GM21528 (cell line): ENCODE data around the gene STAT1.
"Not testable (repeated sequence)": the region's sequence is repeated elsewhere in the genome, so short reads cannot be mapped to it uniquely, and the experiment has no call there.

Experiments used
- ATAC-seq: cut with Tn5 transposase; IDR thresholded peaks from one replicate; pipeline ENCODE4 v1.9.1; 2021; ENCODE audit warnings: mild to moderate bottlenecking, moderate library complexity; ENCODE audit not compliant: unreplicated experiment, low FRiP score

STAT1 gene

GRCh38 chr2:190965580-190966222, 48.3 kb downstream of the STAT1 start:
- no peak for ATAC-seq

- no peak for ATAC-seq
These were observed 49.7 kb downstream of the STAT1 start for GRCh38 chr2:190964170-190964795.

GRCh38 chr2:190963088-190963487, 50.9 kb downstream of the STAT1 start:
- no peak for ATAC-seq

GRCh38 chr2:190961918-190962487, 52.0 kb downstream of the STAT1 start:
- no peak for ATAC-seq

- ATAC-seq, result not testable (repeated sequence)
These were observed 52.9 kb downstream of the STAT1 start for GRCh38 chr2:190961117-190961516.

GRCh38 chr2:190959911-190960788, 53.8 kb downstream of the STAT1 start:
- ATAC-seq, result no peak

GRCh38 chr2:190953257-190953656, 60.7 kb downstream of the STAT1 start:
- ATAC-seq, result no peak

- no peak for ATAC-seq
These were observed 63.4 kb downstream of the STAT1 start for GRCh38 chr2:190950566-190950991.

- ATAC-seq, result no peak
These were observed 65.3 kb downstream of the STAT1 start for GRCh38 chr2:190948671-190949070.

GRCh38 chr2:190947711-190948251, 66.2 kb downstream of the STAT1 start:
- ATAC-seq, result peak; percentile 58

GRCh38 chr2:190947141-190947540, 66.8 kb downstream of the STAT1 start:
- no peak for ATAC-seq

GRCh38 chr2:190943706-190944105, 70.3 kb downstream of the STAT1 start:
- no peak for ATAC-seq

GRCh38 chr2:190942697-190943096, 71.3 kb downstream of the STAT1 start:
- no peak for ATAC-seq

- no peak for ATAC-seq
These were observed 72.4 kb downstream of the STAT1 start for GRCh38 chr2:190941571-190941970.

- ATAC-seq, result no peak
These were observed 73.5 kb downstream of the STAT1 start for GRCh38 chr2:190940454-190940853.

GRCh38 chr2:190938771-190939335, 75.1 kb downstream of the STAT1 start:
- no peak for ATAC-seq

GRCh38 chr2:190935054-190935453, 78.9 kb downstream of the STAT1 start:
- no peak for ATAC-seq

GRCh38 chr2:190933361-190933760, 80.6 kb downstream of the STAT1 start:
- ATAC-seq, result no peak

- no peak for ATAC-seq
These were observed 81.5 kb downstream of the STAT1 start for GRCh38 chr2:190932514-190932913.

GRCh38 chr2:190930411-190930810, 83.6 kb downstream of the STAT1 start:
- ATAC-seq, result no peak
